HCT116 (cell line): ENCODE results near the gene KAT6B. TPM values are rescaled to one million over a fixed set of nuclear protein-coding genes. Genes with fewer than 3 reads are reported as not detected.
"Not testable (repeated sequence)": the region's sequence is repeated elsewhere in the genome, so short reads cannot be mapped to it uniquely, and the experiment has no call there.

Experiments
- ATAC-seq: fragments of 200-7000 bp; cut with Tn5 transposase; 2 replicates; pipeline ENCODE4 v1.9.1; 2020; ENCODE audit warnings: mild to moderate bottlenecking, moderate library complexity
- BruUV-seq: library from RNA; stranded (reverse); fragments of 400-500 nt; replicated peaks from 2 replicates; lab custom pipeline; 2021; lab: Mats Ljungman, UMichigan
- CTCF ChIA-PET: fragments of 300-600 bp; sonication (Branson Sonifier 250); formaldehyde crosslinking; loops from one replicate; lab custom pipeline; 2021; ENCODE audit warnings: antibody characterized with exemption; lab: Charles Lee
- POLR2A ChIA-PET: fragments of 300-600, 350-600 bp; sonication (Branson Sonifier 250); formaldehyde crosslinking; loops from one replicate; lab custom pipeline; 2021; ENCODE audit warnings: antibody characterized with exemption; lab: Charles Lee
- RAD21 ChIA-PET, 2 experiments: fragments of 300-600 bp; sonication (Branson Sonifier 250); formaldehyde crosslinking; loops; one replicate each; lab custom pipeline; 2023; ENCODE audit warnings: low total read pairs in 2 of 2; ENCODE audit not compliant: uncharacterized antibody in 2 of 2, unreplicated experiment in 2 of 2, low non-redundant PET in 1 of 2; lab: Charles Lee
- DNase-seq: peaks from one replicate; pipeline ENCODE4 v3.0.0-alpha.2; 2010; ENCODE audit warnings: low read depth, low spot score
- H2AFZ ChIP-seq: fragments of 200-600 bp; shearing (Covaris generic), sonication (generic); 2 replicates; pipeline ENCODE4 v1.6.1; 2017; ENCODE audit warnings: low read depth, mixed run types, mixed read lengths, antibody characterized with exemption, low read length; ENCODE audit not compliant: poor library complexity, severe bottlenecking
- H3K27ac ChIP-seq: 2 replicates; pipeline ENCODE4 v1.5.1; 2012; ENCODE audit warnings: low read depth, low read length
- H3K27me3 ChIP-seq: fragments of 200-600 bp; sonication (generic); 2 replicates; pipeline ENCODE4 v1.6.1; 2016; ENCODE audit warnings: mixed run types, low read length, mixed read lengths; ENCODE audit not compliant: insufficient read depth
- H3K36me3 ChIP-seq, 2 experiments: fragments of 200-500 bp in 1 of 2; fragments of 200-600 bp in 1 of 2; sonication (Bioruptor generic) in 1 of 2; sonication (generic) in 1 of 2; 2 replicates each; pipeline versions ENCODE4 v1.5.1 to v1.6.1; 2014 to 2016; ENCODE audit warnings: low read length in 2 of 2, inconsistent platforms in 1 of 2, mixed read lengths in 1 of 2, mixed run types in 1 of 2; ENCODE audit not compliant: insufficient read depth in 2 of 2, control insufficient read depth in 1 of 2
- H3K4me1 ChIP-seq, 2 experiments: fragments of 200-600 bp in 1 of 2; sonication (generic) in 1 of 2; 2 replicates each; pipeline versions ENCODE4 v1.5.1 to v1.6.1; 2012 to 2017; ENCODE audit warnings: low read length in 2 of 2, inconsistent platforms in 1 of 2, mild to moderate bottlenecking in 1 of 2, mixed read lengths in 1 of 2, mixed run types in 1 of 2, moderate library complexity in 1 of 2; ENCODE audit not compliant: insufficient read depth in 2 of 2, control insufficient read depth in 1 of 2
- H3K4me2 ChIP-seq: fragments of 200-600 bp; sonication (generic); 2 replicates; pipeline ENCODE4 v1.6.1; 2017; ENCODE audit warnings: mixed run types, low read length, mixed read lengths
- H3K4me3 ChIP-seq, 2 experiments: fragments of 200-600 bp in 1 of 2; sonication (generic) in 1 of 2; replicated peaks in 1 of 2; 2 replicates each; pipeline ENCODE4 v1.5.1; 2011 to 2016; ENCODE audit warnings: low read length in 2 of 2, control low read depth in 1 of 2, low read depth in 1 of 2, mild to moderate bottlenecking in 1 of 2, mixed read lengths in 1 of 2, mixed run types in 1 of 2
- H3K79me2 ChIP-seq: fragments of 200-600 bp; sonication (generic); 2 replicates; pipeline ENCODE4 v1.6.1; 2017; ENCODE audit warnings: mild to moderate bottlenecking, mixed run types, low read length, moderate library complexity, mixed read lengths; ENCODE audit not compliant: insufficient read depth
- H3K9ac ChIP-seq: fragments of 200-600 bp; sonication (generic); 2 replicates; pipeline ENCODE4 v1.6.1; 2016; ENCODE audit warnings: low read length, mixed read lengths
- H3K9me2 ChIP-seq: fragments of 200-600 bp; sonication (generic), shearing (Covaris generic); 2 replicates; pipeline ENCODE4 v1.6.1; 2017; ENCODE audit warnings: mixed run types, mild to moderate bottlenecking, moderate library complexity; ENCODE audit not compliant: insufficient read depth
- H3K9me3 ChIP-seq, 2 experiments: fragments of 200-500 bp in 1 of 2; fragments of 200-600 bp in 1 of 2; sonication (Bioruptor generic) in 1 of 2; sonication (generic) in 1 of 2; 2 replicates each; pipeline ENCODE4 v1.6.1; 2014 to 2017; ENCODE audit warnings: low read length in 2 of 2, mixed read lengths in 2 of 2, inconsistent platforms in 1 of 2, low read depth in 1 of 2, mild to moderate bottlenecking in 1 of 2, mixed run types in 1 of 2, moderate library complexity in 1 of 2; ENCODE audit not compliant: control insufficient read depth in 1 of 2, insufficient read depth in 1 of 2
- H4K20me1 ChIP-seq: fragments of 200-600 bp; sonication (generic), shearing (Covaris generic); 2 replicates; pipeline ENCODE4 v1.6.1; 2017; ENCODE audit warnings: mixed run types, mild to moderate bottlenecking, moderate library complexity; ENCODE audit not compliant: insufficient read depth
- ATF3 ChIP-seq: IDR thresholded peaks from 2 replicates; pipeline ENCODE4 v1.6.1; 2012
- CEBPB ChIP-seq: IDR thresholded peaks from 2 replicates; pipeline ENCODE4 v1.6.1; 2012; ENCODE audit warnings: low read depth
- EZH2phosphoT487 ChIP-seq: fragments of 200-600 bp; IDR thresholded peaks from 2 replicates; pipeline ENCODE4 v1.6.1; 2018; ENCODE audit warnings: antibody characterized with exemption, borderline replicate concordance
- JUND ChIP-seq: IDR thresholded peaks from 2 replicates; pipeline ENCODE4 v1.6.1; 2012
- POLR2A ChIP-seq: IDR thresholded peaks from 2 replicates; pipeline ENCODE4 v1.7.0; 2011; ENCODE audit warnings: borderline replicate concordance; ENCODE audit not compliant: insufficient read depth, insufficient read length; ENCODE audit errors: extremely low read depth
- POLR2AphosphoS5 ChIP-seq: IDR thresholded peaks from 2 replicates; pipeline ENCODE4 v1.6.1; 2011; ENCODE audit warnings: mild to moderate bottlenecking, low read depth, low read length, moderate library complexity
- RAD21 ChIP-seq: IDR thresholded peaks from 2 replicates; pipeline ENCODE4 v1.6.1; 2012; ENCODE audit warnings: low read depth, mild to moderate bottlenecking
- REST ChIP-seq: IDR thresholded peaks from 2 replicates; pipeline ENCODE4 v1.6.1; 2012; ENCODE audit warnings: low read depth
- SRF ChIP-seq: IDR thresholded peaks from 2 replicates; pipeline ENCODE4 v1.6.1; 2012; ENCODE audit warnings: low read depth
- TCF7L2 ChIP-seq: IDR thresholded peaks from 2 replicates; pipeline ENCODE4 v1.7.0; 2011; ENCODE audit warnings: borderline replicate concordance, inconsistent platforms; ENCODE audit not compliant: insufficient read depth, insufficient read length; ENCODE audit errors: extremely low read depth
- ZNF274 ChIP-seq: fragments of 200-500 bp; sonication (Bioruptor generic); IDR thresholded peaks from 2 replicates; pipeline ENCODE4 v1.6.1; 2014; ENCODE audit warnings: mild to moderate bottlenecking, low read depth, low read length, inconsistent platforms
- intact Hi-C: fragments of 100-400 bp; cut with micrococcal nuclease; formaldehyde crosslinking; loops from 2 replicates; pipeline ENCODE4 v1.10.0; 2022
- total RNA-seq: library from RNA; stranded (reverse); gene quantifications from one replicate; pipeline ENCODE4 v1.2.1, GENCODE V29; 2021; ENCODE audit not compliant: unreplicated experiment
- TF ChIP-seq, protein P1 (sequence below): IDR thresholded peaks from 2 replicates; pipeline ENCODE4 v1.6.1; 2011; ENCODE audit warnings: mild to moderate bottlenecking, low read length, moderate library complexity; ENCODE audit not compliant: insufficient replicate concordance; ENCODE audit errors: extremely low read depth

Gene KAT6B
- total RNA-seq, 1 experiment from 2014 or later = 17.8 TPM

- no peak overlapping the region for H3K9ac ChIP-seq
- POLR2A ChIA-PET = no interaction called here
- TF ChIP-seq SRF (no peak), RAD21 (no peak), EZH2phosphoT487 (no peak), REST (no peak), POLR2A (no peak), ZNF274 (no peak), POLR2AphosphoS5 (no peak), TCF7L2 (no peak), ATF3 (no peak), JUND (no peak), CEBPB (no peak)
- TF ChIP-seq, protein P1, sequence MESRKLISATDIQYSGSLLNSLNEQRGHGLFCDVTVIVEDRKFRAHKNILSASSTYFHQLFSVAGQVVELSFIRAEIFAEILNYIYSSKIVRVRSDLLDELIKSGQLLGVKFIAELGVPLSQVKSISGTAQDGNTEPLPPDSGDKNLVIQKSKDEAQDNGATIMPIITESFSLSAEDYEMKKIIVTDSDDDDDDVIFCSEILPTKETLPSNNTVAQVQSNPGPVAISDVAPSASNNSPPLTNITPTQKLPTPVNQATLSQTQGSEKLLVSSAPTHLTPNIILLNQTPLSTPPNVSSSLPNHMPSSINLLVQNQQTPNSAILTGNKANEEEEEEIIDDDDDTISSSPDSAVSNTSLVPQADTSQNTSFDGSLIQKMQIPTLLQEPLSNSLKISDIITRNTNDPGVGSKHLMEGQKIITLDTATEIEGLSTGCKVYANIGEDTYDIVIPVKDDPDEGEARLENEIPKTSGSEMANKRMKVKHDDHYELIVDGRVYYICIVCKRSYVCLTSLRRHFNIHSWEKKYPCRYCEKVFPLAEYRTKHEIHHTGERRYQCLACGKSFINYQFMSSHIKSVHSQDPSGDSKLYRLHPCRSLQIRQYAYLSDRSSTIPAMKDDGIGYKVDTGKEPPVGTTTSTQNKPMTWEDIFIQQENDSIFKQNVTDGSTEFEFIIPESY = no peak
- ATAC-seq (no peak), DNase-seq (no peak)
- H3K79me2 ChIP-seq = no peaks in the 10 kb centered on the region
- CTCF ChIA-PET = no interaction called here
- H3K27ac ChIP-seq = no peak overlapping the region
- no TSS peak for BruUV-seq
- intact Hi-C loops = no loop called here
- H3K9me3 ChIP-seq = no peaks in the 10 kb centered on the region
- no peaks in the 10 kb centered on the region for H3K27me3 ChIP-seq
- no peaks in the 10 kb centered on the region for H3K4me1 ChIP-seq
- H4K20me1 ChIP-seq = no peaks in the 10 kb centered on the region
- RAD21 ChIA-PET = no interaction called here
- H2AFZ ChIP-seq = no peak overlapping the region
- H3K4me3 ChIP-seq = no peak overlapping the region
- no peaks in the 10 kb centered on the region for H3K36me3 ChIP-seq
- H3K9me2 ChIP-seq = no peaks in the 10 kb centered on the region
- no peak overlapping the region for H3K4me2 ChIP-seq
Observed at GRCh38 chr10:74787457-74787856, 38.9 kb upstream of the KAT6B start.

DNA sequence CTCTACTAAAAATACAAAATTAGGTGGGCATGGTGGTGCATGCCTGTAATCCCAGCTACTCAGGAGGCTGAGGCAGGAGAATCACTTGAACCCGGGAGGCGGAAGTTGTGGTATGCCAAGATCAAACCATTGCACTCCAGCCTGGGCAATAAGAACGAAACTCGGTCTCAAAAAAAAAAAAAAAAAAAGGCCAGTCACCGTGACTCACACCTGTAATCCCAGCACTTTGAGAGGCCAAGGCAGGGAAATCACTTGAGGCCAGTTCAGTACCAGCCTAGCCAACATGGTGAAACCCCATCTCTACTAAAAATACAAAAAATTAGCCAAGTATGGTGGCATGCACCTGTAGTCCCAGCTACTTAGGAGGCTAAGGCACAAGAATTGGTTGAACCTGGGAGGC, 34.4 kb upstream of the KAT6B start:
- H3K9ac ChIP-seq, intact Hi-C loops, H3K79me2 ChIP-seq, H3K9me3 ChIP-seq, H3K4me1 ChIP-seq, H2AFZ ChIP-seq, H3K4me2 ChIP-seq, H3K36me3 ChIP-seq, H3K9me2 ChIP-seq, POLR2A ChIA-PET, H4K20me1 ChIP-seq, H3K27me3 ChIP-seq, BruUV-seq, CTCF ChIA-PET, H3K4me3 ChIP-seq, H3K27ac ChIP-seq, DNase-seq, RAD21 ChIA-PET, ATAC-seq: not testable (repeated sequence)
